Adrenal gland (tissue), 12 donors: Measurements from ENCODE around the gene OR8G5. TPM values are rescaled to one million over a fixed set of nuclear protein-coding genes. Genes with fewer than 3 reads are reported as not detected.
"Not testable (repeated sequence)": the region's sequence is repeated elsewhere in the genome, so short reads cannot be mapped to it uniquely, and the experiment has no call there.

Experiments
- DNase-seq, 7 donors: peaks; one replicate each; pipeline ENCODE4 v3.0.0-alpha.2; 2019 to 2020
- H3K27ac ChIP-seq, 5 donors: fragments of 200-600 bp; sonication (generic) in 4 of 5; 1 replicate in 3 of 5; 2 replicates in 2 of 5; pipeline versions ENCODE4 v1.5.1 to v1.8.0; 2016 to 2020; ENCODE audit warnings: mild to moderate bottlenecking in 1 of 5
- H3K27me3 ChIP-seq: fragments of 200-600 bp; 2 replicates; pipeline ENCODE4 v1.8.0; 2021
- H3K36me3 ChIP-seq, 2 donors: fragments of 200-600 bp; replicated peaks in 1 of 2; 1 replicate in 1 of 2; 2 replicates in 1 of 2; pipeline versions ENCODE4 v1.5.1 to v1.8.0; 2018 to 2022
- H3K4me1 ChIP-seq, 2 donors: fragments of 200-600 bp; replicated peaks in 1 of 2; 1 replicate in 1 of 2; 2 replicates in 1 of 2; pipeline versions ENCODE4 v1.5.1 to v1.8.0; 2018 to 2021
- H3K4me3 ChIP-seq, 4 donors: fragments of 200-600 bp; sonication (generic) in 3 of 4; one replicate each; pipeline ENCODE4 v1.5.1; 2016 to 2018
- H3K9me3 ChIP-seq, 3 donors: fragments of 200-600 bp; sonication (generic) in 1 of 3; replicated peaks in 1 of 3; 1 replicate in 2 of 3; 2 replicates in 1 of 3; pipeline versions ENCODE4 v1.5.1 to v1.8.0; 2016 to 2021
- CTCF ChIP-seq, 6 experiments: fragments of 450-650 bp in 4 of 6; fragments of 200-600 bp in 2 of 6; sonication (generic) in 1 of 6; IDR thresholded peaks; 1 replicate in 5 of 6; 2 replicates in 1 of 6; pipeline versions ENCODE4 v1.5.1 to v1.8.0; 2016 to 2021; ENCODE audit warnings: antibody characterized with exemption in 6 of 6, mild to moderate bottlenecking in 2 of 6, moderate library complexity in 1 of 6
- POLR2A ChIP-seq, 2 donors: fragments of 450-650 bp; IDR thresholded peaks; one replicate each; pipeline ENCODE4 v1.6.1; 2017; ENCODE audit warnings: antibody characterized with exemption in 2 of 2, mild to moderate bottlenecking in 2 of 2, moderate library complexity in 1 of 2
- WGBS, 4 donors: extraction: QIAGEN DNeasy Blood & Tissue Kit in 2 of 4; methylation state at CpG; one replicate each; pipeline versions ENCODE4 v1.1.5 to v1.1.7; 2013 to 2017; 5-methylcytosine and 5-hydroxymethylcytosine counted together
- intact Hi-C, 2 donors: fragments of 100-400 bp; cut with DNase I; formaldehyde crosslinking; loops; one replicate each; pipeline versions ENCODE4 v1.14.1 to v1.15.0; 2022 to 2023
- polyA plus RNA-seq, 3 donors: library from polyadenylated mRNA; stranded (reverse); fragments of 200-250 nt in 2 of 3; fragments of 350-450 nt in 1 of 3; fragmentation: Illumina TruSeq in 1 of 3; extraction: RNeasy Lipid Tissue Mini Kit (QIAGEN cat#74804) in 1 of 3; gene quantifications; one replicate each; pipeline ENCODE4 v1.2.3, GENCODE V29; 2013 to 2014
- total RNA-seq, 9 donors: library from RNA; depleted of rRNA in 4 of 9; stranded (reverse); fragments of >200 nt in 4 of 9; fragments of 120-200 nt in 1 of 9; fragmentation: NEBNext Ultra II Directional in 1 of 9; extraction: Animal tissue kit (Norgen Biotek cat#: 25700) in 1 of 9; gene quantifications; one replicate each; pipeline versions ENCODE4 v1.1.0 to v1.2.4, GENCODE V29; 2013 to 2023
- donor health status: healthy with polysubstance abuse.
- donor health status: Bipolar disorder and iron deficiency.
- donor health status: DM: yes; HTN: yes; CAD: no.
- donor health status: DM: no; HTN: no; CAD: no.
- donor health status: DM: no; HTN: no; CAD: no.
- donor health status: DM: yes; HTN: yes; CAD: no.

Gene OR8G5
- total and polyA plus RNA-seq, 12 donors = not detected

- Histone ChIP-seq H3K9me3 (no peaks in the 10 kb centered on the region), H3K4me3 (no peak overlapping the region), H3K27me3 (no peaks in the 10 kb centered on the region), H3K36me3 (no peaks in the 10 kb centered on the region), H3K27ac (no peak overlapping the region), H3K4me1 (no peaks in the 10 kb centered on the region)
- WGBS, 4 donors = 65 to 88% (median 73%) methylated on average over 1 of the region's 1 CpG
- intact Hi-C loops = no loop called here
- no peak for TF ChIP-seq POLR2A (IDR thresholded peaks at IDR 0.05)
- TF ChIP-seq CTCF (IDR thresholded peaks at IDR 0.05) = no peak
- DNase-seq = no peak
Measured at GRCh38 chr11:124225471-124225870, 30.7 kb upstream of the OR8G5 start.

GRCh38 chr11:124233376-124233775 lies 22.8 kb upstream of the OR8G5 start:
- H3K36me3 ChIP-seq = no peaks in the 10 kb centered on the region
- H3K27me3 ChIP-seq = peaks cover 8% of the 10 kb centered on the region
- WGBS, 4 donors = 8 to 71% (median 32%) methylated on average over 1 of the region's 1 CpG
- H3K4me3 ChIP-seq = no peak overlapping the region
- no peaks in the 10 kb centered on the region for H3K4me1 ChIP-seq
- no peak for TF ChIP-seq CTCF (IDR thresholded peaks at IDR 0.05)
- no peak for TF ChIP-seq POLR2A (IDR thresholded peaks at IDR 0.05)
- H3K9me3 ChIP-seq = no peaks in the 10 kb centered on the region
- intact Hi-C loops = no loop called here
- DNase-seq = no peak
- H3K27ac ChIP-seq = no peak overlapping the region

- no peaks in the 10 kb centered on the region for H3K27me3 ChIP-seq
- no peak for TF ChIP-seq POLR2A (IDR thresholded peaks at IDR 0.05)
- TF ChIP-seq CTCF (IDR thresholded peaks at IDR 0.05) = no peak
- no peak overlapping the region for H3K4me3 ChIP-seq
- no peak overlapping the region for H3K27ac ChIP-seq
- WGBS, 4 donors = 51 to 67% (median 58%) methylated on average over 5 of the region's 5 CpGs
- no peak for DNase-seq
- no peaks in the 10 kb centered on the region for H3K9me3 ChIP-seq
- no peaks in the 10 kb centered on the region for H3K4me1 ChIP-seq
- no peaks in the 10 kb centered on the region for H3K36me3 ChIP-seq
- intact Hi-C loops = no loop called here
Measured at GRCh38 chr11:124238512-124238911, 17.7 kb upstream of the OR8G5 start.

- Histone ChIP-seq H3K9me3 (no peaks in the 10 kb centered on the region), H3K4me3 (no peak within 1 kb of the TSS), H3K27me3 (no peaks in the 10 kb centered on the region), H3K36me3 (no peaks in the 10 kb centered on the region), H3K4me1 (no peaks in the 10 kb centered on the region), H3K27ac (no peak within 1 kb of the TSS)
- TF ChIP-seq CTCF (IDR thresholded peaks at IDR 0.05) (no peak), POLR2A (IDR thresholded peaks at IDR 0.05) (no peak)
- intact Hi-C loops = no loop called here
- no peak for DNase-seq
- 56 to 76% (median 62%) methylated on average over 3 of the region's 3 CpGs for WGBS, 4 donors
Measured at GRCh38 chr11:124240621-124241397, 15.4 kb upstream of the OR8G5 start, which contains the start of gene OR8G1. TSS of gene OR8G1 (plus strand) at chr11:124241095. CDS start at chr11:124249676, 8,581 bp downstream.

- H3K27ac ChIP-seq, H3K9me3 ChIP-seq, H3K4me3 ChIP-seq, H3K4me1 ChIP-seq, H3K36me3 ChIP-seq, intact Hi-C loops, DNase-seq, H3K27me3 ChIP-seq: not testable (repeated sequence)
- 54 to 66% (median 58%) methylated on average over 3 of the region's 3 CpGs for WGBS, 4 donors
Measured at GRCh38 chr11:124249869-124250268, 6.3 kb upstream of the OR8G5 start.

- WGBS, 4 donors = 53 to 73% (median 62%) methylated on average over 4 of the region's 4 CpGs
- H3K4me1 ChIP-seq, H3K27ac ChIP-seq, H3K36me3 ChIP-seq, H3K4me3 ChIP-seq, H3K27me3 ChIP-seq, intact Hi-C loops, H3K9me3 ChIP-seq: not testable (repeated sequence)
- DNase-seq = peak in 1 of 7 donors; percentile 12
Measured at GRCh38 chr11:124265041-124265440, 8.9 kb downstream of the OR8G5 start.

- H3K36me3 ChIP-seq, DNase-seq, H3K27ac ChIP-seq, H3K9me3 ChIP-seq, H3K4me1 ChIP-seq, H3K4me3 ChIP-seq, H3K27me3 ChIP-seq, intact Hi-C loops: not testable (repeated sequence)
- WGBS, 4 donors = 44 to 57% (median 45%) methylated on average over 7 of the region's 7 CpGs
Measured at GRCh38 chr11:124270886-124271285, 14.7 kb downstream of the OR8G5 start.
